GM06990 (cell line): Measurements from ENCODE around the gene MOCS1.

Experiments used
- DNase-seq: peaks from one replicate; pipeline ENCODE4 v3.0.0-alpha.2; 2011; ENCODE audit not compliant: insufficient read length; ENCODE audit errors: extremely low read depth
- H3K27me3 ChIP-seq: replicated peaks from 2 replicates; pipeline ENCODE4 v1.6.0; 2011; ENCODE audit warnings: low read length; ENCODE audit not compliant: control insufficient read depth, insufficient read depth
- H3K36me3 ChIP-seq: 2 replicates; pipeline ENCODE4 v1.5.1; 2011; ENCODE audit warnings: low read length; ENCODE audit not compliant: control insufficient read depth, insufficient read depth
- H3K4me3 ChIP-seq: replicated peaks from 2 replicates; pipeline ENCODE4 v1.5.1; 2011; ENCODE audit warnings: low read depth, mild to moderate bottlenecking, control low read depth, low read length
- TF ChIP-seq, protein P1 (sequence below): IDR thresholded peaks from 2 replicates; pipeline ENCODE4 v1.5.1; 2011; ENCODE audit warnings: low read length, control low read depth, mild to moderate bottlenecking, inconsistent platforms; ENCODE audit not compliant: insufficient read depth, poor library complexity, severe bottlenecking

Gene MOCS1

DNA sequence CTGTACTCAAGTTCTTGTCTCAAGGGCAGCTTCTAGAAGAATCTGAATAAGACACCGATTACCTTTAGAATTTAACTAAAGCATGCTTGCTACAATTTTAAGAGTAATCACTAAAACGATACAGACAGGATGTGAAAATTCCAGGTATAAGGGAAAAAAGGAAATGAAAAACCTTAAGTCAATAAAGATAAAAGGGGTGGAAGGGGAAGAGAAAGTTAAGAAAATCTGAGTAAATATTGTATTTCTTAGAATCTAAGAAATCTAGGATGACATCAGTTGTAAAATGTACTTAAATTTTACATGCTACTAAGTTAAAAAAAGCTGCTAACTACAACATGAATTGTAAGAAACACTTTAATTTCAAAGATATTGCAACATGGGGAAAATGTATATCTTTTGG is 30.3 kb upstream of the MOCS1 start:
- DNase-seq: no peak
- Histone ChIP-seq H3K36me3 (no peaks in the 10 kb centered on the region), H3K4me3 (no peak overlapping the region), H3K27me3 (no peaks in the 10 kb centered on the region; the same call in 1 of the 2 replicates)
- TF ChIP-seq, protein P1, sequence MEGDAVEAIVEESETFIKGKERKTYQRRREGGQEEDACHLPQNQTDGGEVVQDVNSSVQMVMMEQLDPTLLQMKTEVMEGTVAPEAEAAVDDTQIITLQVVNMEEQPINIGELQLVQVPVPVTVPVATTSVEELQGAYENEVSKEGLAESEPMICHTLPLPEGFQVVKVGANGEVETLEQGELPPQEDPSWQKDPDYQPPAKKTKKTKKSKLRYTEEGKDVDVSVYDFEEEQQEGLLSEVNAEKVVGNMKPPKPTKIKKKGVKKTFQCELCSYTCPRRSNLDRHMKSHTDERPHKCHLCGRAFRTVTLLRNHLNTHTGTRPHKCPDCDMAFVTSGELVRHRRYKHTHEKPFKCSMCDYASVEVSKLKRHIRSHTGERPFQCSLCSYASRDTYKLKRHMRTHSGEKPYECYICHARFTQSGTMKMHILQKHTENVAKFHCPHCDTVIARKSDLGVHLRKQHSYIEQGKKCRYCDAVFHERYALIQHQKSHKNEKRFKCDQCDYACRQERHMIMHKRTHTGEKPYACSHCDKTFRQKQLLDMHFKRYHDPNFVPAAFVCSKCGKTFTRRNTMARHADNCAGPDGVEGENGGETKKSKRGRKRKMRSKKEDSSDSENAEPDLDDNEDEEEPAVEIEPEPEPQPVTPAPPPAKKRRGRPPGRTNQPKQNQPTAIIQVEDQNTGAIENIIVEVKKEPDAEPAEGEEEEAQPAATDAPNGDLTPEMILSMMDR: no peak

DNA sequence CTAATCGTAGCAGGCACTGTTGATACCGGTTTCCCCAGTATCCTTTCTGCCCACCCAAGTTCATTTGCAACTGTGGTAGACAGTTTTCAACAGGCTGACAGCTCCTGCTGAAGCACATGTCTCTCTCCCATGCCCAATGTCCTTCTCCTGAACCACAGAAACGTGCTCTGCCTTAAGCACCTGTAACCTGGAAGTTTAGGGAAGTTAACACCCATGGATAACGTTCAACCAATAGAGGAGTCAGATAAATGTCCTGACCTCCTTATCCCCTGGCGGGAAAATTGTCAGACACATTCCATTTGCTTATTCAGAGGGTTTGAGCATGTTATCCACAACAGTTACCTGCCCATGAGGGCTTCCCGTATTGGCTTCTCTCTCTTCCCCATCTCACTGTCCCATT is 29.8 kb upstream of the MOCS1 start:
- DNase-seq: no peak
- Histone ChIP-seq H3K36me3 (no peaks in the 10 kb centered on the region), H3K27me3 (no peaks in the 10 kb centered on the region; the same call in 1 of the 2 replicates), H3K4me3 (no peak overlapping the region)
- TF ChIP-seq, protein P1: no peak

DNA sequence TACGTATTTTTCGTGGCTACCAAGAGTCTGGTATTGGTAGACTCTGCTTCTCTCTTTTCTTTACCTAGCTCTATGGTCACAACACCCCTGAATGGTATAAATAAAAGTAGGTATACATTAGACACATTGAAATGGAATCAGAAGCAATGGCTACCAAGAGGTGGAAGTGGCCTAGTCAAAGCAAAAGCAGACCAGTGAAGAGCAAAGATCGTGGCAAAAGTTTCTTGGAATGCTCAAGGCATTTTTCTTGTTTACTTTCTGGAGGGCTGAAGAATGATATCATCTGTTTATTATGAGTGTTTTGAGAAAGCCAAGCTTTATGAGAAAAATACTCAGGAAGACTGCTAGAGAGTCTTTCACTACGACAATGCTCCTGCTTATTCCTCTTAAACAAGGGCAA is 28.6 kb upstream of the MOCS1 start:
- Histone ChIP-seq H3K36me3 (no peaks in the 10 kb centered on the region), H3K27me3 (no peaks in the 10 kb centered on the region; the same call in 1 of the 2 replicates), H3K4me3 (no peak overlapping the region)
- TF ChIP-seq, protein P1: no peak
- DNase-seq: no peak

DNA sequence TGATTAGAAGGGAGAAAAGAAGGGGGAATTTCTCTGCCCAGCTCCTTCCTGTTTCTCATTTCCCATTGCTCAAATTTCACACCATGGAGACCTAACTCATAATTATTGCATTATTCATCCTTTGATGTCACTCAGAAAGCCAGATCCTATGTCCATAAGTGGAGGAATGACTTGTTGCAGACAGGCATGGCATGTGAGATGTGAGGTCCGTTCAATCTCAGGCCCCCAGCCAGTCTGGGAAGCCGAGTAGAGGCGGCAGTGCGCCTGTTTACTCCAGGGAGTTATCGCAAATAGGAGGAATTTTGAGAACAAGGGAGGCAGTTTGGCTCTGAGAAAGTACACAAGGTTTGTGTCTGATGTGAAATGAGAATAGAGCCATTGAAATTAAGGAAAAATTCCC is 26.9 kb upstream of the MOCS1 start:
- H3K27me3 ChIP-seq: no peaks in the 10 kb centered on the region; the same call in 1 of the 2 replicates
- no peak for DNase-seq
- H3K4me3 ChIP-seq: no peak overlapping the region
- TF ChIP-seq, protein P1: no peak
- no peaks in the 10 kb centered on the region for H3K36me3 ChIP-seq

DNA sequence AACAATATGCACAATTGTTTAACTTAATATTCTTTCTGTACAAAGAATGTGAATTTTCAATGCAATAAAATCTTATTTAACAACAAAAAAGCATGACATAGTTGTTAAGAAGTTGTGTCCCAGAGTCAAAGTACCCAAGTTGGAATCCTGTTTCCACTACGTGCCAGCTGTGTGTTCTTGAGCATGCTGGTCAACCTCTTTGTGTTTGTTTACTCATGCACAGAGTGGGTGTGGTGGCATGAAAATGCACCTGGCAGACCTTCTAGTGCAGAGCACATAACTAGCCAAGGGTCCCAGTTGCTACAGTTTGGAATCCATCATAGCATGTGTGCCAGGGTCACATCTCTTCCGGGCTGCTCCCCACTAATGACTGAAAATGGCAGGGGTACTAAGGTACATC is 24.7 kb upstream of the MOCS1 start:
- TF ChIP-seq, protein P1: no peak
- H3K27me3 ChIP-seq: no peaks in the 10 kb centered on the region; the same call in 1 of the 2 replicates
- no peak for DNase-seq
- no peak overlapping the region for H3K4me3 ChIP-seq
- H3K36me3 ChIP-seq: no peaks in the 10 kb centered on the region

DNA sequence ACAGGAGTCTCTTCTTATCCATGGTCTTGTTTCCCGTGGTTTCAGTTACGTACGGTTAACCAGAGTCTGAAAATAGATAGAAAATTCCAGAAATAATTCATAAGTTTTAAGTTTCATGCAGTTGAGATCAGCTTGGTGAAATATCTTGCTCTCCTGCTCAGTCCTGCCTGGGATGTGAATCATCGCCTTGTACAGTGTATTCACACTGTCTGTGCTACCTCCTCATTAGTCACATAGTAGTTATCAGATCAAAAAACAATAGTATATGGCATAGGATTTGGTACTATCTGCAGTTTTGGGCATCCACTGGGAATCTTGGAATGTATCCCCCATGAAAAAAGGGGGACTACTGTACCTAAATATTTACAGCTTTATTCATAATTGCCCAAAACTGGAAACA is 22.7 kb upstream of the MOCS1 start:
- no peak for DNase-seq
- no peaks in the 10 kb centered on the region for H3K27me3 ChIP-seq
- TF ChIP-seq, protein P1: no peak
- no peaks in the 10 kb centered on the region for H3K36me3 ChIP-seq
- no peak overlapping the region for H3K4me3 ChIP-seq
